ENCODE measurements around the gene KDM7A. TPM values are rescaled to one million over a fixed set of nuclear protein-coding genes. Genes with fewer than 3 reads are reported as not detected.

Gene KDM7A
- 10 to 100 TPM; 15.3 to 34.5 (median 23.2) TPM for total RNA-seq

- DNase-seq (ENCODE audit: low spot score in 2 of 2) = peak; percentile 74 to 84
- 0 to 1% methylated on average over 61 to 71 of the region's 132 CpGs for WGBS, 2 donors
- H3K27ac ChIP-seq = peak within 1 kb of the TSS; percentile 95 to 100 (median 99)
- peak within 1 kb of the TSS; percentile 81 to 96 (median 88) for H3K4me3 ChIP-seq
- no peaks in the 10 kb centered on the region for H3K9me3 ChIP-seq
- H3K27me3 ChIP-seq = no peaks in the 10 kb centered on the region
- no peaks in the 10 kb centered on the region for H3K36me3 ChIP-seq
- TF ChIP-seq POLR2A (IDR thresholded peaks at IDR 0.05) (peak; percentile 84 to 88), EP300 (IDR thresholded peaks at IDR 0.05) (peak in 1 of 2 donors; percentile 68), CTCF (IDR thresholded peaks at IDR 0.05) (peak in 1 of 5 experiments; percentile 53)
- peaks cover 0 to 29% (median 9%) of the 10 kb centered on the region in 4 donors for H3K4me1 ChIP-seq
These were observed at the start of gene KDM7A for GRCh38 chr7:140176811-140177702. Gene KDM7A (minus strand): TSS chr7:140176983. CDS start chr7:140176937, 46 bp downstream.

- Histone ChIP-seq H3K27ac (no peak overlapping the region), H3K4me1 (peaks cover 0 to 20% (median 10%) of the 10 kb centered on the region in 4 donors), H3K27me3 (peaks cover 0 to 16% of the 10 kb centered on the region in 2 donors), H3K9me3 (no peaks in the 10 kb centered on the region), H3K4me3 (no peak overlapping the region), H3K36me3 (no peaks in the 10 kb centered on the region)
- TF ChIP-seq POLR2A (IDR thresholded peaks at IDR 0.05) = no peak
- no peak for TF ChIP-seq CTCF (IDR thresholded peaks at IDR 0.05)
- no peak for TF ChIP-seq EP300 (IDR thresholded peaks at IDR 0.05)
- no peak for DNase-seq (ENCODE audit: low spot score in 2 of 2)
- 53 to 57% methylated on average over 5 of the region's 5 CpGs for WGBS, 2 donors
These were observed 48.9 kb upstream of the KDM7A start for GRCh38 chr7:140225562-140226249.

- Histone ChIP-seq H3K4me1 (peaks cover 0 to 11% (median 0%) of the 10 kb centered on the region in 4 donors), H3K4me3 (no peak overlapping the region), H3K27ac (no peak overlapping the region), H3K9me3 (no peaks in the 10 kb centered on the region), H3K27me3 (peaks cover 0 to 2% of the 10 kb centered on the region in 2 donors), H3K36me3 (no peaks in the 10 kb centered on the region)
- 82 to 85% methylated on average over 15 of the region's 15 CpGs for WGBS, 2 donors
- TF ChIP-seq CTCF (IDR thresholded peaks at IDR 0.05) (no peak), POLR2A (IDR thresholded peaks at IDR 0.05) (no peak), EP300 (IDR thresholded peaks at IDR 0.05) (no peak)
- DNase-seq (ENCODE audit: low spot score in 2 of 2) = no peak
These were observed 46.9 kb upstream of the KDM7A start for GRCh38 chr7:140223515-140224221.

GRCh38 chr7:140222814-140223213, 46.0 kb upstream of the KDM7A start:
- Histone ChIP-seq H3K9me3 (no peaks in the 10 kb centered on the region), H3K4me3 (no peak overlapping the region), H3K27ac (no peak overlapping the region), H3K4me1 (peaks cover 0 to 11% (median 0%) of the 10 kb centered on the region in 4 donors), H3K27me3 (no peaks in the 10 kb centered on the region), H3K36me3 (no peaks in the 10 kb centered on the region)
- DNase-seq (ENCODE audit: low spot score in 2 of 2) = no peak
- TF ChIP-seq EP300 (IDR thresholded peaks at IDR 0.05) (no peak), CTCF (IDR thresholded peaks at IDR 0.05) (no peak), POLR2A (IDR thresholded peaks at IDR 0.05) (no peak)
- 74% methylated on average over 10 of the region's 10 CpGs for WGBS, 2 donors

All from tibial nerve (tissue), 4 donors.